Measurements from ENCODE around the gene CNOT4.
"Not testable (repeated sequence)": the region's sequence is repeated elsewhere in the genome, so short reads cannot be mapped to it uniquely, and the experiment has no call there.

The CNOT4 gene

DNA sequence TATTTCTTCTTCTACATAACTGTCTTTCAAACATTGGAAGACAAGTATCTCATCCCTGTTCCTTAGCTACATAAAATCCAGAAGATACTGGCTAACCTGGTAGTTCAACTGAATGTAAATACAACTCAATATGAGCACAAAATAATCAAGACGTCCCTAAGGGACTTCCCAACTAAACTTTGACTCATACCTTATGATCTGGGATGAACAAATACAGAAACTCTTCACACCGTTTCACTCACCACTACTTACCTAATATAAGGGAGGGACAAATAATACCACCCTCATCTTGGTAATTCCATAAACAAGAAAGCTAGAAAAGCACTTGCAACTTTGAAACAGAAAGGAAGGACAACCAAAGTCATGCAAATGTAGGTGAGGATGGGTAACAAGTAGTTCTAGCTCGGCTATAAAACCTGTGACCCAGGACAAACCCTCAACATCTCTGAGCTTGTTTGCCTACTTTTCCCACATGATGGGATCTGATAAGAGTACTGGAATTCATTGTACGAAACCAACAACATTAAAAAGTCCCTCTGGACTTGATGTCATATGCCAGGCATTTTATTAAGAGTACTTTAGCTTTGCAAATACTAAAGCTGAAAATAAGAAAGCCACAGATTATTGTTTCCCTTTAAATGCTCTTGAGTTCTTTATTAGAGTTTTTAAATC is 154.4 kb downstream of the CNOT4 start:
- peak; percentile 83 to 84 for DNase-seq

DNA sequence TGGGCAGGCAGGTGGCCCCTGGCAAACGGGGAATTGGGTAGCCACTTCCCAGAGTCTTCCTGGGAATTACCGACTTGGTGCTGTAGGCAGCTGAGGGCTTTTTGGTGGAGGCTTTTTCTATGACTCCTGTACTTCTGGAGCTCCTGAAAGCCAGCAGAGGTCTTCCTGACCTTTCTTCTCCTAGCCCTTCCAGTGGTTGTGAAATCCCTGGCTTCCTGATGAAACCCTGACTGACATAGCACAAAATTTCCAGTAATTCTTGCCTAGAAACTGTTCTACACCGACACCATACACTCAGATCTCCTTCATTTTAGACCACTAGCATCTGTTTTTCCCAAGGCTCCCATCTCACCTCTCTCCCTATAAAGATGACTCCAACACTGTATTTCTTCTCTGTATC is 156.1 kb downstream of the CNOT4 start:
- DNase-seq = no peak

DNA sequence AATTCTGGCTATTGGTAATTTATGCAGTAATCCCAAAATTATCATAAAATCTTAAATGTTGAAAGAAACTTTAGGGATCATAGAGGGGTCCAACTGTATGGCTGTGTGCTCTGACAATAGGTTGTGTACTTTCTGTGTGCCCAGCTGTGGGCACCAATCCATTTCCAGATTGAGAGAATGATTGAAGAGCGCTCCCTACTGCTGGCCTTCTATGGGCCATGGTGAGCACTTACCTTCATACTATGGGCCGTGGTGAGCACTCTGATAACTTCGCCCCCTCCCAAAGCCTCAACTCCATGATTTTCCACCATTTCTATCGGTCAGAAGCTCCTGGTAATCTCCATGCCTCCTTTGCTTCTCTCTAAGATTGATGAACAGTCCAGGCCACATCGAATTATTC is 157.6 kb downstream of the CNOT4 start:
- no peak for DNase-seq

DNA sequence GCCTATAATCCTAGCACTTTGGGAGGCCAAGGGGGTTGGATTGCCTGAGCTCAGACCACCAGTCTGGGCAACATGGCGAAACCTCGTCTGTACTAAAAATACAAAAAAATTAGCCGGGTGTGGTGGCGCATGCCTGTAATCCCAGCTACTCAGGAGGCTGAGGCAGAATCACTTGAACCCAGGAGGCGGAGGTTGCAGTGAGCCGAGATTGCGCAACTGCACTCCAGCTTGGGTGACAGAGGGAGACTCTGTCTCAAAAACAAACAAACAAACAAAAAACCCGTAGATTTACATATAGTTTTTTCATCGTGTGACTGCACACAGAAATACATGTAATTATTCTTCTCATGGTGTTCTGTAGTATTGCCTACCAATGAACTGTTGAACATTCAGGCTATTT is 158.8 kb downstream of the CNOT4 start:
- not testable (repeated sequence) for DNase-seq

DNA sequence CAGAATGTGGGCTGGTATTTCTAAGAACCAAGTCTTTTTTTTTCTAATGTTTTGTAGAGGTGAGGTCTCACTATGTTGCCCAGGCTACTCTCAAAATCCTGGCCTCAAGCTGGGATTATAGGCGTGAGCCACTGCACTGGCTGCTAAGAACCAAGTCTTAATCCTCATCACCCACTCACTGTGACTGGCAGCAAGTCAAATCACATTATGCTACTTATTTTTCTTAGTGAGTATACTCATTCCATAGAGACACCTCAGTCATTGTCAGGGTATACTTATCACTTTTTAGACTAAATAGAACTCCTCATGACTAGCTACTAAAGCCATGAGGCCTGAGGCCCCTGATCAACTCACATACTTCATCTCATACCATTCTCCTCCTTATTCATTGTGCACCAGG is 160.2 kb downstream of the CNOT4 start:
- no peak for DNase-seq

DNA sequence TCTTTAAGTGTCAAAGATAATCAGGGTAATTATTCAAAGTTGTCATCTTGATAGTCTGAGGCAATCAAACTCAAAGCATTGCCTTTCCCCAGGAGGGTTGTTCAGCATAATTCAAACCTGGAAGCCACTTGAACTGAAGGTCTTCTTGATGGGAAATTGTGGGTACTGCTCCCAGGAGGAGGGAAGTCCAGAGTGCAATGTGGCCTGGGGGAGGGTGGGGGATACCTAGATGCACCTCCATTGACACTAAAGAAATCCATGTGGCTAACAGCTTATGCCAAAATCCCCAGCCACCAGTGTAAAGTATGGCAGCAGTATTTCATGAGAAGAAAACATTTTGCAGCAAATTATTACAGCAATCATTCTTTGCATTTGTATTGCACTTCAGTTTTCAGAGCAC is 161.4 kb downstream of the CNOT4 start:
- no peak for DNase-seq

DNA sequence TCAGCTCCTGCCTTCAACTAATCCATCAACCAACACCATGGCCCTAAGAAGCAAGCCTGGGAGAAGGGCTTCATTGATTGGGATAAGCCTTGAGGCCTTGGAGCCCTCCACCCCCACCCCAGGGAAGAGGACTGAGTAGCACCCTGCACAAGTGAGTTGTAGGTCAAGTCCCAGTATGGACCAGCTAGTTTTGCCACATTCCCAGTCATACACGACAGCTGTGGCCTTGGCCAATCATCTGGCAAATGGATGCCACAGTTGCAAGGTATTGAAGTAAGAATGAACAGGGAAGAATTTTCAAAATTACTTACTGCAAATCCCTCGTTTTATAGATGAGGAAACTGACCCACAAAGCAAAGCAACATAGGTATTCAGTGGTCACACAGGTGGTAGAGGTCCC is 166.5 kb downstream of the CNOT4 start:
- DNase-seq = no peak

DNA sequence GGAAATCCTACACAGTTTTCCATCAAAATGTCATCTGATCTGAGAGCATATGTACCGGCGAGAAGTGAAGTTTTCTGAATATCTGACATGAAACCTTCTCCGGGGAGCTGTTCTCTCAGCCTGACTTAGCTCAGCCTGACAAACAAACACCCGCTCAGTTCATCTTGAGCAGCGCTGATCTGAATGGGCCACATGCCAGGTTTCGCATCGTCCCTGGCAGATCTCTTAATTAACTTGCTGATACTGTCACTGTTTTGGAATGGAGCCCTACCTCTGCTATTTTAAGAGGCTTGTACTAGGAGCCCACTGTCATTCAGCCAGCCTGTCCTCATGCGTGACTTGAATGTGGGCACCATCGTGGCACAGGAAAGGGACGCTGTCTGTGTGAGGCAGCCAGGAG is 167.0 kb downstream of the CNOT4 start:
- peak in 1 of 2 experiments; percentile 41 for DNase-seq

DNA sequence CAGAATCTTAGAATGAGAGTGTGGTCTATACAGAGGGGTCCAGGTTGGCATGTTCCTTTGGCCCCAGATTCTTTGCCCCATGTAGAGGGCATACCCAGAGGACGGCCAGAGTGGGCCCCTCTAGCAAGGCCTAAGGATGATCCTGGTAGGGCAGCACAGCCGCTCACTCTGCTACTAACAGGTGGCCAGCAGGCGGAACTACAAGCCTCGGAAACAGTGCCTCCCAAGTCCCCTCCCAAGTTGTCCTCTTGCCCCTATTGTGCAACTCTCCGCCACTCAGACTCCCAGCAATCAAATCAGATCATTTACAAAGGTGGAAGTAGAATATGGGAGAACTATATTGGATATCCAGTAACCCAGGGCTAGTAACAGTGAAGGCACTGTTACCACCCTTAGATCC is 168.9 kb downstream of the CNOT4 start:
- DNase-seq = no peak

DNA sequence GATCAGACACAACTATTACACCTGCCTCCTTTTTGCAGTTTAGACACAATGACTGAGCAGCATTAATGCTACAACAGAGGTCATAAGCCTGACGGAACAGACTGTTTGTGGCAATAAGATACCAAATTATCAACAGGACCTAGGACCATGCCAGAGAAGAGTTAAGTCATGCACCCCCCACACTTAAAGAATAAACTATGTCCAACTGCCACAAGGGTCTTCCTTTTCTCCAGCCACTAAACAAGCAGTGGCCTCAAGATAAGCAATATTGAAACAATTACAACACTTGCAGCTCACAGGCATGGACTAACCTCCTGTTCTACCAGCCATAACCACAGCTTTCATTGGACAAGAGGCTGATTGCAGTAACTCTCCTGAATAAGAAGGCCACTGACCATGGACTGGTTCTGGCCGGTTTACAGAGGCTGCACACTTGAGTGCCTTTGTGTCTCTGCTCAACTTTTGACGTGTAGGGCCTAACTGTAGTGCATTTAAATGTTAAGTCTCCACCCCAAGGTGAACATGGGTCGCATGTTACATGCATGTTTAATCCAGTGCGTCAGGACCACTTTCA is 171.8 kb downstream of the CNOT4 start:
- no peak for DNase-seq

DNA sequence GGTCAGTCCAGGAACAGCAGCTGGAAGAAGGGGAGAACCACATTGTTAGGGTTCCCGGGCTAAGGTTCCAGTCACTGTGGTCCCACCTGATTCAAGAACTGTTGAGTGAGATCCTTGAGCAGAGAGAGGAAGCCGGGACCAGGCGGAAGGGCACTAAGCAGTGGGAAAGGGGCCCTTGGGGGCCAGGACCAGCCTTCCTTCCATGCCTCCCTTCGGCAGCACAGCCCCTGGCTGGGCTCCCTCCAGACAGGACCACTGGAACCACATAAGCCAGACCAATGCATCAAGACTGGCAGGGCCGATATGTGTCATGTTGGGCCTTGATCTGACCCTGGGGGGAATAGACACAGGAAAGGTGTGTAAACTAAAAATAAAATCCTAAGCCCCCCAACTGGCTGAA is 172.4 kb downstream of the CNOT4 start:
- DNase-seq = no peak

DNA sequence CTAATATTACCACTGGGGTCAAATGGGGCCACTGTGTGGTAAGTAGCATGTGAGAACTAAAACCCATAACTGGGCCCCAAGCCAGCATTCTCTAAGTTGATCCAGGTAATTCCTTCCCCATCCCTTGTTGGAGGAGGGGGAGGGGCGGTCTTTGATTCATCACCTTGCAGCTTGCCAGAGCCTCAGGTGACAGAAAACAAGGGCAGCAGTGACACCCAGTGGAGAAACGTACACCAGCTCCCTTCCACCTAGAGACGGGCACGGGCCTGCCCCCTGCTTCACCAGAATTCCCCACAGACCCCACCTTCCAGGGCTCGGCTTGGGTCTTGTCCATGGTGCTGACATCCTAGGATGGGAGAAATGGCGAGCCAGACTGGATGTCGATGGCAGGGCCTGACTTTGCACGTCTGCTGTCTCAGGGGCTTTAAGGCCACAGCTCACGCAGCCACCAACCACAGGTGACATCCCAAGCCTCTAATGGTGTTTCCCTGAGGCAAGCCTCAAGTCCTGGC is 174.2 kb downstream of the CNOT4 start:
- peak; percentile 85 to 96 for DNase-seq

DNA sequence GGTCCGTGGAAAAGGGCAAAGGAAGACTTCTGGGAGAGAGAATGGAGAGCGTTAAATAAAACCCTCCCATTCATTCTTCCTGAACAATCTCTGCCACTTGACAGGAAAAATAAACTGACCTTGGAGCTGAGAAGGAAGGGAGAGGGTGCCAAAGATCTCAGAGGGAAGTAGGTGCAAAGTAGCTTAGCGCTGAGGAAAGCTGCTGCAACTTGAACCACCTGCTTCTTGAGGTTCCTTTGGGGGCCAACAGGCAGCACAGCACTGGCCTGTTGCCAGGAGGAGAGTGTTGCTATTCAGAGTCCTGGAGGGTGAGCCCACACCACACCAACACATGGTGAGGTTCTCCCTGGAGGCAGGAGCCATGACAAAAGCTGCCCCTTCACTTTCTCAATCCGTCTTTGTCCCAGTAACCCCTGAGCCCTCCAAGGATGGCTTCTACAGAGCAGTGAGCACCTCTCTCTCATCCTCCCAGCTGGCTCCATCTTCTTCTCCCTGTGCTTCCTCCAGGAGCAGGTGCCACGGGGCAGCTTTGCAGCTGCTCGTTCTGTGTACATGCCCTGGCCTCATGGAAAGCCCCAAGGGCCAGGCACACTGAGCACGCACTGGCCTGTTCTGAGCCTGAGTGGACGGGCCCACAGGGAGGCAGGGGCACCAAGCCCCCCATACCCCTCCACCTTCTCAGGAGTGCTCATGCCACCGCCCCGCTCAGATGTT is 174.9 kb downstream of the CNOT4 start:
- peak in 1 of 2 experiments; percentile 53 for DNase-seq

DNA sequence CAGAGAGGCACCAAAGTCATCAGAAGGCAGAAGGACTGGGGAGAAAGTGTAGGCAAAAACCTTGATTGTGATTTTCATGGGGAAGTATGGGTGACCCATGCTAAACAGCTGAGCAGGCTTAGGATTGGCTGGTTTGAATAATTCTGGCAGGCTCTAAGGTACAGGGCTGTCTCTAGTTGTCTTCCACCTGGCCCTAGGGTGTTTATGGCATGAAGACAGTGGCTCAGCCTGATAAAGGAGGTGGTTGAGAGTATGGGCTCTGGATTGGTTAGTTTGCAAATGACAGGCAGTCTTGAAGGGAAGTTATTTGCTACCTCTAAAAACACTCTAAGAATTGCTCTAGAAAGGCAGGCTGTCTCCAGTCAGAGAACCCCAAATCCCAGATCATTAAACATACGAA is 176.0 kb downstream of the CNOT4 start:
- DNase-seq = no peak

DNA sequence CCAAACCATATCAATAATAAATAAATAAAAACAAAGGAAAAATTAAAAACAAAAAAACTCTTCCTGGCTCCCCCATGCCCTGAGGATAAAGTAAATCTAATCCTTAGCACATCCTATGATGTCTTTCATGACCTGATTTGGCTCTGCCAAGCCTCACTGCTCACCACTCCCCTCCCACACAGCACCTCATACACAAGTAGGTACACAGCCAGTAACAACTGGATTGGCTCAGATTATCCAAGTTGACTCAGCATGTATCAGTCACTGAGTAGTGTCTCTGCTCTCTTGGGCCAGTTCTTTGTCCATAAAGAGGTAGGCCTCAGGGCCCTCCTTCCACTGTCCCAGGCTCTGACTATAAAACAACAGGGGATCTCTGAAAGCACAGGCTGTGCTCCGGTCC is 176.7 kb downstream of the CNOT4 start:
- DNase-seq = no peak

DNA sequence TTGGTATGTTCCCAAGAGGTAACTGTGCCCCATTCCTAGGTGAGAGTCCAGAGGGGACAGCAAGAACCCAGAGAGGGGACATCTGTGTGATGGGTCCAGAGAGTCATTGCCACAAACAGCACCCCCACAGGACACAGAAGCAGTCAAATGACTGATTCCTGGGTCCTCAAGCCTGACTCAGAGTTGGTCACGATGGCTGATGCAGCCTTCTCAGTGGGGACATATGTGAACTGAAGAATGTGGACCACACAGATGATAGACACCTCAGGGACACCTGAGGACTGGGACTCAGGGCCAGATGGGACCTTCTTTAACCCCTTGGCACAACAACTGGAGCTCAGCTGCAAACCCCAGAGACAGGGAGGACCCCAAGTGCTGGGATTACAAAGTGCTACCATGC is 179.8 kb downstream of the CNOT4 start:
- no peak for DNase-seq

DNA sequence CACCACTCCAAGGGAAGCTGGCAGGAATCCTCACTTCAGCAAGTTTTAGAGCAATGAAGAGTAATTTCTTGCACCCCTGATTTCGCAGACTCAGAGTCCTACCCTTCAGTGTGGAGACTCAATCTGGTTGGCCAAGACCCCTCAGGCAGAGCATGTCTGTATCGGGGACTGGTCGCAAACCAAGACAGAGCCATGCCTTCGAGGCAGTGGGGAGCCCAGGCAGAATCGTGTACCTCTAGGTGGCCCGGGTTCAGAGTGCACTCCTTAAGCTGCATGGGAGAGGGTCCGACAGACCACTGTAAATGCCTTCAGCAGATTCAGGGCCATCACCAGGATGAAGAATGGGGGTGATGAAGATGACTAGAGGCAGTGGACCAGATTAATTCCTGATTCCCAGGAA is 181.4 kb downstream of the CNOT4 start:
- no peak for DNase-seq

DNA sequence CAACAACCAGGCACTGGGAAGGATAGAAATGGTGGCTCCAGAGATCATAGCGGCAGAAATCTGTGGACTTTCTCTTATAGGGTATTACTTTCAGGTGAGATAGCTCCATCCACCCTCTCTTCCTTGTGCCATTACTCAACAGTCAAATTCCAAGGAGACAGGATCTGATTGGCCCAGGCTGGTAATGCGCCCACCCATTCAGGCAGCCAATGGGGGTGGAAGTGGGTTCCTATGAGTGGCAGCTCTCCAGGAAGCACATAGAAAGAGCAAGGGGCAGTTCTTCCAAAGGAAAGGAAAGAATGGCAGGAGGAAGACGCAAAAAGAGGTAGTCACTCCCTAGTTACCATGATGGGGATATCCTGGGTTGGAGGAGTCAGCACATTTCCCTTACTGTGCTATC is 181.8 kb downstream of the CNOT4 start:
- no peak for DNase-seq

DNA sequence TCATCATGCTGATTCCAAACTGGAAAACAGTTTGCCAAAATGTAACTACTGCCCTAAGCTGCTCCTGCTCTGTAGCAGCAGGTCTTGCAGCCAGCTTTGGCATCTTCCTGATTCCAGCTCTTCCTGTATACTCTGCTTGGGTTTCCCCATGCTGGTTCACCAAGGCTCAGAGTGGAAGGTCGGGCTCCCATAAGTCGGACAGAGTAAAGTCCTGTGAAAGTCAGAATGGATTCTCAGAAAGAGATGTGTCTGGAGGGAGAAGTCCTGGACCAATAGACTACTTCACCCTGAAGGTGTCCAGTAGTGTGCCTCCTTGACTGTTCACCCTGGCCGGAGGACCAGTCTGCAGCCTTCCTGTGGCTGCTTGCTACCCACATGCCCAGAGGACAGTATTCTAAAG is 182.4 kb downstream of the CNOT4 start:
- DNase-seq = no peak

DNA sequence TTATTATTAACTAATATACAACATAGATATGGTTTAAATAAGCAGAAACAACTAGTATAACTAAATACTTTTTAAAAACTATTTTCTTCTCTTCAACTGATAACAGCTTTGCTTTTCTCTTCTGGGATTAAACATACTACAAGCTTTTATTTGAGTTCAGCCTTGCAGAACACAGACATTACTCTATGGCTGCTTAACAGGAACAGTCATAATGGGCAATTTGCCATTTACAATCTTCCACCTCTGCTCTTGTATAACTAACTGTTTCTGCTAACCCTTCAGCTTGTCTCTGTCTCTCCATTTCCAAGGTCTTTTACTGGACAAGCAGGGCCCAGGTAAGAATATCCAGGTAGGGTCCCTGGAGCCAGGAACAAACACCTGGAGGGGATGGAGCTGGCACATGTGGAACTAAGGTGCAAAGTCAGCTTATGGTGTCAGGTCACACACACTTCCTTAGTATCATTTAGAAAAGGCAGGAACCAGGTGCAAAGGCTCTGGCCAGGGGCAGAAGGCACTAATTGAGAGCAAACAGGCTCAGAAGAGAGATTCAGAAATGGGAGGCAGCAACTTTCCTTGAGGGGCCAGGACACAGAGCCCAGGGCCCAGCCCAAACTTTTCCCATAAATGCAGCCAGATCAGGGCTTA is 183.1 kb downstream of the CNOT4 start:
- no peak for DNase-seq

DNA sequence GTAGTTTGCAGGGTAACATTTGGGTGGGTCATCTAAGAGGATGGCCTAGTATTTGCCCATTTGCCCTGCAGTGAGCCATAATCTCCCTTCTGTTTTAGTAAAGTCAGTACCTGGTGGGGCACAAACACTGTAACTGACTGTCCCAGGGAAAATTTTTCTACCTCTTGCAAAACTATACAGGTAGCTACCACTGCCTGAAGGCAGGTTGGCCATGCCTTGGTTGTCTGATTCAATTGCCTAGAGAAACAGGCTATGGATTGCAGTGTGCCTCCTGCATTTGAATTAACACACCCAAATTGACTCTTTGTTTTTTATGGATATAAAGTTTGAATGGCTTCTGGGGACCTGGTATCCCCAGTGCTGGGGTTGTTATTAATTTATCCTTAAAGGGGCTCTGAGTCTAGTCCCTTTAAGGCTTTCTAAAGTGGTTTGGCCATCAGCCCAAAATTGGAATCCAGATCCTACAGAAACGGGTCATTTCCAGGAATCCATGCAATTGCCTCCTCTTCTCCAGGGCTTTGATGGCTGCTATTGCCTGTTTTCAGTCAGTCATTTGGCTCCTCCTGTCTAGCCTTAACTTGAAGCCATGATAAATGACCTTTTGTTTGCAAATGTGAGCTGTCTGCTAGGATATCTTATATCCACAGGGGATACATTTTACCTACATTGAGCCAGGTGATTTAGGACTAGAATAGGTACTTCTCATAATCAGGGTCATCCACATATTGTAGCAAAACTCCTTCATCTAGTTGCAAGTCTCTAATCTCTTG is 187.1 kb downstream of the CNOT4 start:
- peak in 1 of 2 experiments; percentile 24 for DNase-seq

DNA sequence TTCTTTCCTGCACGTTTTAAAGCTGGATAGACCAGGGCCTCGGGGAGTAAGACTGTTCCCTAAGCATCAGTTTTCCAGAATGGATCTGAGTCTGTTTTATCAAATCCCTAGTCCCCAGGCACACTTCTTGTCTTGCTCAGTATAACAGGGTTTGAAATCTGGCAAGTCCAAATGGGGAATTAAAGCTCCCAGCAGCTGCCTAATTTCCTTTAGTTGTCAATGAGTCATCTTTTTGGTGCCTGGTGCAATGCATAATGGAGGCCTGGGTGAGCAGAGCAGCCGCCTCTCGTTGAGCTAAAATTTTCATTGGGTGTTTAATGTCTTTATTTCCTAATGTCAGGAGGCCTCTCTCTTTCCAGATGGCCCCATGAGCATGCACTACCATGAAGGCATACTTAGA is 188.3 kb downstream of the CNOT4 start:
- DNase-seq = no peak

DNA sequence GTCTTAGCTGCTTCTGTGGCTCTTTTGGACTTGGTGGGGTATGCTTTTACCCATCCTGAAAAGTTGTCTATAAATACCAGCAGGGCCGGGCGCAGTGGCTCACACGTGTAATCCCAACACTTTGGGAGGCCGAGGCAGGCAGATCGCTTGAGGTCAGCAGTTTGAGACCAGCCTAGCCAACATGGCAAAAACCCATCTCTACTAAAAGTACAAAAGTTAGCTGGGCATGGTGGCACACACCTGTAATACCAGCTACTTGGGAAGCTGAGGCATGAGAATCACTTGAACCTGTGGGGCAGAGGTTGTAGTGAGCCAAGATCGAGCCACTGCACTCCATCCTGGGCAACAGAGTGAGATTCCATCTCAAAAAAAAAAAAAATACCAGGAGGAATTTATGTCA is 188.9 kb downstream of the CNOT4 start:
- DNase-seq = not testable (repeated sequence)

All from NCI-H526 (cell line).